Parathyroid adenoma (tissue), 2 donors: ENCODE results near the gene C15orf62.

Experiments
- H2AFZ ChIP-seq: fragments of 300-600 bp; sonication (generic); one replicate; pipeline ENCODE4 v1.7.0; 2017; ENCODE audit warnings: antibody characterized with exemption, mild to moderate bottlenecking
- H3K27ac ChIP-seq: fragments of 300-600 bp; sonication (generic); one replicate; pipeline ENCODE4 v1.7.0; 2017
- H3K27me3 ChIP-seq: fragments of 300-600 bp; sonication (generic); one replicate; pipeline ENCODE4 v1.7.0; 2017; ENCODE audit warnings: low read length; ENCODE audit not compliant: control insufficient read depth, insufficient read depth
- H3K36me3 ChIP-seq: fragments of 300-600 bp; sonication (generic); one replicate; pipeline ENCODE4 v1.7.0; 2017; ENCODE audit warnings: low read length; ENCODE audit not compliant: control insufficient read depth, insufficient read depth
- H3K4me1 ChIP-seq: fragments of 300-600 bp; sonication (generic); one replicate; pipeline ENCODE4 v1.7.0; 2017; ENCODE audit warnings: control low read depth
- H3K4me2 ChIP-seq: fragments of 300-600 bp; sonication (generic); one replicate; pipeline ENCODE4 v1.7.0; 2017; ENCODE audit warnings: low read length
- H3K4me3 ChIP-seq: fragments of 300-600 bp; sonication (generic); one replicate; pipeline ENCODE4 v1.7.0; 2017; ENCODE audit warnings: low read depth, low read length
- H3K79me2 ChIP-seq: fragments of 300-600 bp; sonication (generic); one replicate; pipeline ENCODE4 v1.7.0; 2017; ENCODE audit warnings: control low read depth
- H3K9ac ChIP-seq: fragments of 300-600 bp; sonication (generic); one replicate; pipeline ENCODE4 v1.7.0; 2017; ENCODE audit warnings: mild to moderate bottlenecking
- H3K9me3 ChIP-seq: fragments of 300-600 bp; sonication (generic); one replicate; pipeline ENCODE4 v1.7.0; 2017; ENCODE audit warnings: low read length; ENCODE audit not compliant: control insufficient read depth
- TF ChIP-seq, protein P1 (sequence below): fragments of 300-600 bp; sonication (generic); IDR thresholded peaks from one replicate; pipeline ENCODE4 v1.7.0; 2017; ENCODE audit warnings: antibody characterized with exemption, mild to moderate bottlenecking
- donor health status: primary hyperparathyroidism.

The C15orf62 gene

GRCh38 chr15:40769274-40770146, at the start of gene C15orf62:
TSS of gene C15orf62 (plus strand) at chr15:40769980. CDS start at chr15:40770496, 516 bp downstream.
- H3K79me2 ChIP-seq: no peaks in the 10 kb centered on the region
- H3K4me1 ChIP-seq: peaks cover 3% of the 10 kb centered on the region
- TF ChIP-seq, protein P1, sequence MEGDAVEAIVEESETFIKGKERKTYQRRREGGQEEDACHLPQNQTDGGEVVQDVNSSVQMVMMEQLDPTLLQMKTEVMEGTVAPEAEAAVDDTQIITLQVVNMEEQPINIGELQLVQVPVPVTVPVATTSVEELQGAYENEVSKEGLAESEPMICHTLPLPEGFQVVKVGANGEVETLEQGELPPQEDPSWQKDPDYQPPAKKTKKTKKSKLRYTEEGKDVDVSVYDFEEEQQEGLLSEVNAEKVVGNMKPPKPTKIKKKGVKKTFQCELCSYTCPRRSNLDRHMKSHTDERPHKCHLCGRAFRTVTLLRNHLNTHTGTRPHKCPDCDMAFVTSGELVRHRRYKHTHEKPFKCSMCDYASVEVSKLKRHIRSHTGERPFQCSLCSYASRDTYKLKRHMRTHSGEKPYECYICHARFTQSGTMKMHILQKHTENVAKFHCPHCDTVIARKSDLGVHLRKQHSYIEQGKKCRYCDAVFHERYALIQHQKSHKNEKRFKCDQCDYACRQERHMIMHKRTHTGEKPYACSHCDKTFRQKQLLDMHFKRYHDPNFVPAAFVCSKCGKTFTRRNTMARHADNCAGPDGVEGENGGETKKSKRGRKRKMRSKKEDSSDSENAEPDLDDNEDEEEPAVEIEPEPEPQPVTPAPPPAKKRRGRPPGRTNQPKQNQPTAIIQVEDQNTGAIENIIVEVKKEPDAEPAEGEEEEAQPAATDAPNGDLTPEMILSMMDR: no peak
- no peak within 1 kb of the TSS for H3K4me3 ChIP-seq
- no peaks in the 10 kb centered on the region for H3K9me3 ChIP-seq
- H3K9ac ChIP-seq: no peak within 1 kb of the TSS
- no peak within 1 kb of the TSS for H3K4me2 ChIP-seq
- no peak within 1 kb of the TSS for H3K27ac ChIP-seq
- H3K27me3 ChIP-seq: no peaks in the 10 kb centered on the region
- H3K36me3 ChIP-seq: no peaks in the 10 kb centered on the region
- no peak within 1 kb of the TSS for H2AFZ ChIP-seq

DNA sequence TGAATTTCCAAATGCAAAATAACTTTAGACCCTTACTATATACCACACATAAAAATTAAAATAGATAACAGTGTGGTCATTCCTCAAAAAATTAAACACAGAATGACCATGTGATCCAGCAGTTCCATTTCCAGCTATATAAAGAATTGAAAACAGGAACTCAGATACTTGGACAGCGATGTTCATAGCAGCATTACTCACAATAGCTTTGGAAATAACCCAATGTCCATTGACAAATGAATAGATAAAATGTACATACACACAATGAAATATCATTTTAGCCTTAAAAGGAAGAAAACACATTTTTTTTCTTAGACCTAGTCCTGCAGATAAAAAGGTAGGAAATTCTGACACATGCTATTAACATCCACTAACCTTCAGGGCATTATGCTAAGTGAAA, 48.1 kb upstream of the C15orf62 start:
- Histone ChIP-seq H2AFZ (no peak overlapping the region), H3K27me3 (no peaks in the 10 kb centered on the region), H3K27ac (no peak overlapping the region), H3K79me2 (no peaks in the 10 kb centered on the region), H3K9me3 (no peaks in the 10 kb centered on the region), H3K4me3 (no peak overlapping the region), H3K36me3 (no peaks in the 10 kb centered on the region), H3K4me2 (no peak overlapping the region), H3K9ac (no peak overlapping the region), H3K4me1 (no peaks in the 10 kb centered on the region)
- TF ChIP-seq, protein P1: no peak

DNA sequence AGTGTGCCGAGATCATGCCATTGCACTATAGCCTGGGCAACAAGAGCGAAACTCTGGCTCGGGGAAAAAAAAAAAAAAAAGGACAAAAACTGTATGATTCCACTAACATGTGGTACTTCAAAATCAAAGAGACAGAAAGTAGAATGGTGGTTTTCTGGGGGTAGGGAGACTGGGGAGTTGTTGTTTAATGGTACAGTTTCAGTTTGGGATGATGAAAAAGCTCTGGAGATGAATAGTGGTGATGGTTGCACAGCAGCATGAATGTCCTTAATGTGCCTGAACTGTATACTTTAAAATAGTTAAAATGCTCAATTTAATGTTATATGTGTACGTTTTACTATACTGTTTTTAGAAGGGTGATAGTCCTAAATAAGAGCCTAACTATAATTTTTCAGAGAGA, 47.4 kb upstream of the C15orf62 start:
- H3K79me2 ChIP-seq: no peaks in the 10 kb centered on the region
- no peaks in the 10 kb centered on the region for H3K36me3 ChIP-seq
- no peak overlapping the region for H3K4me3 ChIP-seq
- no peak overlapping the region for H3K4me2 ChIP-seq
- TF ChIP-seq, protein P1: no peak
- no peak overlapping the region for H3K9ac ChIP-seq
- no peak overlapping the region for H2AFZ ChIP-seq
- H3K4me1 ChIP-seq: no peaks in the 10 kb centered on the region
- no peaks in the 10 kb centered on the region for H3K27me3 ChIP-seq
- no peak overlapping the region for H3K27ac ChIP-seq
- no peaks in the 10 kb centered on the region for H3K9me3 ChIP-seq

DNA sequence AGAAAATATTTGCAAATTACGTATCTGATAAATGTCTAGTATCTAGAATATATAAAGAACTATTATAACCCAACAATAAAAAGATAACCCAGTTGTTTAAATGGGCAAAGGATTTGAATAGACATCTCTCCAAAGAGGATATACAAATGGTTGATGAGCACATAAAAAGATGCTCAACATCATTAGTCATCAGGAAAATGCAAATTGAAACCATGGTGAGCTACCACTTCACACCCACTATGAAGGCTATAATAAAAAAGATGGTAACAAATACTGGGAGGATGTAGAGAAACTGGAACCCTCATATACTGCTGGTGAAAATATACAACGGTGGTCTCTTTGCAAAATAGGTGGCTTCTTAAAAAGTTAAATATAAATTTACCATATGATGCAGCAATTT, 46.8 kb upstream of the C15orf62 start:
- Histone ChIP-seq H3K27ac (no peak overlapping the region), H3K36me3 (no peaks in the 10 kb centered on the region), H3K4me2 (no peak overlapping the region), H3K9ac (no peak overlapping the region), H3K27me3 (no peaks in the 10 kb centered on the region), H3K4me1 (no peaks in the 10 kb centered on the region), H2AFZ (no peak overlapping the region), H3K9me3 (no peaks in the 10 kb centered on the region), H3K79me2 (no peaks in the 10 kb centered on the region), H3K4me3 (no peak overlapping the region)
- TF ChIP-seq, protein P1: no peak

DNA sequence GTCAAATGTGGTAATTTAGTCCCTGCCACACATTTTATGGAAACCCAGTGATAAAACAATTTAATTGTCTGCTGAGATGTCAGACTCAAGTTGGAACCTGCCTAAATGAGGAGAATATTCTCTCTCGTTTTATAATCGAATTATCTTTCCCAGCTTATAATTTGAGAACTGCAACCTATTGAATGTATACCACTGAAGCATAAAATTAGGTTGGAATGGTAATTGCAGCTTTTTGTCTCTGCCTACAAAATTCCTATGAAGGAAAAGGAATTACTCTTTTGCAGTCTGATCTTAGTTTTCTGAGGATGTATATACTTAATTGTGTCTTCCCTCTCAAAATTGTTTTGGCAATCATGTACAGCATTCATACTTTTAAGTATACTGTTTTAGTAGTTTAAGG, 45.9 kb upstream of the C15orf62 start:
- TF ChIP-seq, protein P1: no peak
- Histone ChIP-seq H3K4me1 (no peaks in the 10 kb centered on the region), H3K27me3 (no peaks in the 10 kb centered on the region), H3K79me2 (no peaks in the 10 kb centered on the region), H2AFZ (no peak overlapping the region), H3K4me3 (no peak overlapping the region), H3K27ac (no peak overlapping the region), H3K9me3 (no peaks in the 10 kb centered on the region), H3K9ac (no peak overlapping the region), H3K4me2 (no peak overlapping the region), H3K36me3 (no peaks in the 10 kb centered on the region)
